HG02678 (cell line): ENCODE results near the gene LRIT2.

Source experiments
- ATAC-seq: cut with Tn5 transposase; IDR thresholded peaks from one replicate; pipeline ENCODE4 v1.9.1; 2021; ENCODE audit warnings: mild to moderate bottlenecking, moderate library complexity; ENCODE audit not compliant: unreplicated experiment

LRIT2 gene, protein sequence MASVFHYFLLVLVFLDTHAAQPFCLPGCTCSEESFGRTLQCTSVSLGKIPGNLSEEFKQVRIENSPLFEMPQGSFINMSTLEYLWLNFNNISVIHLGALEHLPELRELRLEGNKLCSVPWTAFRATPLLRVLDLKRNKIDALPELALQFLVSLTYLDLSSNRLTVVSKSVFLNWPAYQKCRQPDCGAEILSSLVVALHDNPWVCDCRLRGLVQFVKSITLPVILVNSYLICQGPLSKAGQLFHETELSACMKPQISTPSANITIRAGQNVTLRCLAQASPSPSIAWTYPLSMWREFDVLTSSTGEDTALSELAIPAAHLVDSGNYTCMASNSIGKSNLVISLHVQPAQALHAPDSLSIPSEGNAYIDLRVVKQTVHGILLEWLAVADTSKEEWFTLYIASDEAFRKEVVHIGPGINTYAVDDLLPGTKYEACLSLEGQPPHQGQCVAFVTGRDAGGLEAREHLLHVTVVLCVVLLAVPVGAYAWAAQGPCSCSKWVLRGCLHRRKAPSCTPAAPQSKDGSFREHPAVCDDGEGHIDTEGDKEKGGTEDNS

GRCh38 chr10:84225427-84226173, at the start of gene LRIT2:
Gene LRIT2, minus strand, starts transcription at chr10:84225544. Its CDS starts 24 bp downstream, at chr10:84225520.
- no peak for ATAC-seq

GRCh38 chr10:84270708-84271107, 45.4 kb upstream of the LRIT2 start:
- no peak for ATAC-seq

DNA sequence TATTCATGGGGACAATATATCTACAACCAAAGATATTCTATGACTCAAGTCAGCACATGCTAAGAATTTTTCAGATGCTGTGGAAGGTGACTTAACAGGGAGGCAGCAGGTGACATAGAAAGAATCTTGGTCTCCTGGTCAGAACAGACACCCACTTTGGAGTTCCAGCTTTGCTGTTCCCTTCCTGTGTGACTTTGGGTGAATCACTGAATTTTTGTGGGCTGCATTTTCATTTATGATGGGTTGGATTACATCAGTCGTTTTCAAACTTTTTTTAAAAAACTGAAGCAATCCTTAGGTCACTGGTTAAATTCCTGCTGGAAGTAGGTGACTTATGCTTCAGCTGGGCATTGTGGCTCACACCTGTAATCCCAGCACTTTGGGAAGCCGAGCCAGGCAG, 44.4 kb upstream of the LRIT2 start:
- no peak for ATAC-seq

- ATAC-seq, result no peak
These were observed 43.8 kb upstream of the LRIT2 start for GRCh38 chr10:84269162-84269561.

DNA sequence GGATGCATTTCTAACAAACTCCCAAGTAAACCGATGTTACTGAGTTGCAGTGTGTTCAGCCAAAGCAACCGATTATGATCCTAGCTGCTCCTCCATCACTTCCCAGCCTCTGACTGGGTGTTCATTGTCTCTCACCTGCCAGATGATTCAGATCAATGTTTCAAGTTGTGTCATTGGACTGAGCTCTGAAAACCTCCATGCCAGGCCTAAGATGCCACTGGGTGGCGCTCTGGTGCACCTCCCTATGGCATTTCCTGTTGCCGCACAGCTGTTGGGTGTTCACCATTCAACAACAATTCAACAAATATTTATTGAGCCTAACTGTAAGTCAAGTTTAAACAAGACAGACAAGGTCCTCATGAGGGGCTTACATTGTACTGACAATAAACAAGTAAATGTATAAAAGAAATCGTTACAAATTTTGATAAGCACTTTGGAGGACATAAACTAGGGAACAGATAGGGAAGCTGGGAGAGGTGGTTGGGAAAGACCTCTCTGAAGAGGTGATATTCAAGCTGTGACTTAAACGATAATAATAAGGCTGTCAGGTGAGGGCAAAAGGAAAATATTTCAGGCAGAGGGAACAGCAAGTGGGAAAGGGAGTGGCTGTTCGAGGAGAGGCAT, 42.3 kb upstream of the LRIT2 start:
- ATAC-seq, result no peak

GRCh38 chr10:84265418-84265817, 40.1 kb upstream of the LRIT2 start:
- no peak for ATAC-seq

DNA sequence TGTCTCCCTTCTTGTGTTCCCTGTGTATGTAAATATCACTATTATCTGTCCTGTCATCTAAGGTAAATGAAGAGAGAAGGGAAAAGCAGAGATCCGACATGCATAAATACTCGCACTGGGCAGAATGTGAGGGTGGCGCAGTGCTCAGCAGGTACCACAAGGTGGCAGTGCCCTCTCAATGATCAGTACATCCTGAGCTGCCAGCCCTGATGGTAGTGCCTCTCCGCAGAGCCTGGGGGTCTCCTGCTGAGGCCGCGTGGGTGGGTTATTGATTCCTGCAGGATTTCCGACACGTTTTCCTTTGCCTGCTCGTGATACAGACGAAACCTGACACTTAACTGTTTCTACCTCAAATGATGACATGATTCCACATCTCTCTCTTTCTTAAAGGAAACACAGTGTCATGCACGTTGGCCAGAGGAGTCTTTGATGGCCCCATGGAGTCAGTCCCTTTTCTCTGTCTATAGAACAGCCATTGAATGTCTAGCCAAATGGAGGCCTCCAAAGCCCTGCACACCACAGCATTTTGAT, 39.3 kb upstream of the LRIT2 start:
- ATAC-seq, result peak; percentile 95

GRCh38 chr10:84263716-84264115, 38.4 kb upstream of the LRIT2 start:
- ATAC-seq, result no peak

DNA sequence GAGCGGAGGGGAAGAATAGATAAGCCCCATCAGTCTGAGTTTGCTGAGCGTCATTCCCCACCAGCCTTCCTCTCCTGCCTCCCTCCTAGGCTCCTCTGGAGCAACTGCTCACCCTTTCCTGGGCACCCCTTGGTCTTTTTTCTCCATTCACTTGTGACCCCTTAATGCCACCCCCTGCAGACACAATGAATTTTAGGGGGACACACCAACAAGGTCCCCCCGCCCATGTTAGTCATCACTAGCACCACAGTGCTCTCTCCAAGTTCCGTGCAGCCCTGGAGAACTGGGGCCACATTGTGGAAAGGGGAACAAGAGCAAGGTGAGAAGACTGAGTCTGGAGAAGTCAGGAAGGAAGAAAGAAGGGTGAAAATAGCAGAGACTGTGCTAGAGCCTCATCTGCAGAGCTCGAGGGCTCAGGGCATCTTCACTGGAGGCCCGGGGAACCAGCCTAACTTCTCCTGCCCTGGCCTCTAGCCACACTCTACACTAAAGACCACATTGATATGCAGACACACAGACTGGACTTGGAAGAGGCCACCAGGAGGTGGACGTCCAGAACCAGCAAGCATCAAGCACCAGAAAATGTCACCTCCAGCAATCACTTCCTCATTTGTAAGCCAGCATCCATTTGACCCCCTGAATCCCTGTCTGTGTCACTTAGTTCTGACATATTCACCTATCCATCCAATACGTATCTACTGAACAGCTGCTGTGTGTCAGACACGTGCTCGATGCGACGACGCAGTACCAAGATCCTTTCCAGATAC, 37.0 kb upstream of the LRIT2 start:
- no peak for ATAC-seq

- ATAC-seq, result no peak
These were observed 36.0 kb upstream of the LRIT2 start for GRCh38 chr10:84261236-84261915.

DNA sequence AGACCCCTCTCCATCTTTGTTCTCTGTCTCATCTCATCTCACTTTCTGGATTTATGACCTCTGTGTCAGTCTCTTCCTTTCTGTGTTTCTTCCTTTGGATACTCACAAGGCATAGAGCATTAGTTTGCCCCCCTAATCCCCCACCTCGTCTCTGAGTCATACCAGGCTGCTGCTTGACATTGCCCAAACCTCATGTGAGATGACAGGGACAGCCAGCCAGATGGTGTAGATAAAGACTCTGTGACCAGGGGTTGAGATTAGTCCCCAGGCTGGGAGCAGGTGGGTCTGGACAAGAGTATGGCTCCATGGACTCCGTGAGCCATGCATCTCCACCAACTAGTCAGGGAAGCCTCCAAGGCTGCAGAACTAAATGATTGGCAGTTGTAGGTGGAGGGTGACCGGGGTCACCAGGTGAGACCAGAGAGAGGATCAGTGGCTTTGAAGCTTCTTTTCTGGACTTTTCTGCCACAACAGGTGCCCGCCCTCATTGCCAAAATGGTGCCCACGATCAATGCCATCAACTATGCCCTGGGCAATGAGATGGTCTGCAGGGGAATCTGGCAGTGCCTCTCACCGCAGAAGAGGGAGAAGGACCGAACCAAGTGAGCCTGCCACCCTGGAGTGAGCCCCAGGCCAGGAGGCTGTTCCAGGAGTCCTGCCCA, 32.8 kb upstream of the LRIT2 start:
- no peak for ATAC-seq

DNA sequence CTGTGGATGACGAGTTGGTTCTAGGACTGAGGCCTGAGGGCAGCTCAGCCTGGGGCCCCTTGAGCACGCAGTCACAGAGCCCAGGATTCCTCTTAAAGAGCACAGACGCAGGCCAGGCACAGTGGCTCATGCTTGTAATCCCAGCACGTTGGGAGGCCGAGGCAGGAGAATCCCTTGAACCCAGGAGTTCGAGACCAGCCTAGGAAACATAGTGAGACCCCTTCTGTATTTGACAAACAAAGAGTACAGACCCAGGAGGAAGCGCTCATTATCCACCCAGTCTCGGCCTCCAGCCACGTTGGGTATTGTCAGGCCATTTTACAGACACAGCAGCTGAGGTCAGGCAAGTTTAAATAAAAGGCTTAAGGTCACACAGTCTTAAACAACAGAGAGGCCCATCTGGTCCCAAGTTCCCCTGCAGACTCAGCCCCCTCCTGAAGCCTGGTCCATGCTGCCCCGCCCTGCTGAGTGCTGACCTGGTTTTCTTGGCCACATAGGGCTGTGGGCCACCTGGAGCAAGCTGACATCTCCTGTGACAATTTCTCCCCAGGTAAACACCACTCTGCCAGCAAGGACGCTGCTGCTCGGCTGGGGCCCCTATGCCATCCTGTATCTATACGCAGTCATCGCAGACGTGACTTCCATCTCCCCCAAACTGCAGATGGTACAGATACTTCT, 32.1 kb upstream of the LRIT2 start:
- ATAC-seq, result no peak

- peak; percentile 55 for ATAC-seq
These were observed 31.4 kb upstream of the LRIT2 start for GRCh38 chr10:84256510-84257342.

DNA sequence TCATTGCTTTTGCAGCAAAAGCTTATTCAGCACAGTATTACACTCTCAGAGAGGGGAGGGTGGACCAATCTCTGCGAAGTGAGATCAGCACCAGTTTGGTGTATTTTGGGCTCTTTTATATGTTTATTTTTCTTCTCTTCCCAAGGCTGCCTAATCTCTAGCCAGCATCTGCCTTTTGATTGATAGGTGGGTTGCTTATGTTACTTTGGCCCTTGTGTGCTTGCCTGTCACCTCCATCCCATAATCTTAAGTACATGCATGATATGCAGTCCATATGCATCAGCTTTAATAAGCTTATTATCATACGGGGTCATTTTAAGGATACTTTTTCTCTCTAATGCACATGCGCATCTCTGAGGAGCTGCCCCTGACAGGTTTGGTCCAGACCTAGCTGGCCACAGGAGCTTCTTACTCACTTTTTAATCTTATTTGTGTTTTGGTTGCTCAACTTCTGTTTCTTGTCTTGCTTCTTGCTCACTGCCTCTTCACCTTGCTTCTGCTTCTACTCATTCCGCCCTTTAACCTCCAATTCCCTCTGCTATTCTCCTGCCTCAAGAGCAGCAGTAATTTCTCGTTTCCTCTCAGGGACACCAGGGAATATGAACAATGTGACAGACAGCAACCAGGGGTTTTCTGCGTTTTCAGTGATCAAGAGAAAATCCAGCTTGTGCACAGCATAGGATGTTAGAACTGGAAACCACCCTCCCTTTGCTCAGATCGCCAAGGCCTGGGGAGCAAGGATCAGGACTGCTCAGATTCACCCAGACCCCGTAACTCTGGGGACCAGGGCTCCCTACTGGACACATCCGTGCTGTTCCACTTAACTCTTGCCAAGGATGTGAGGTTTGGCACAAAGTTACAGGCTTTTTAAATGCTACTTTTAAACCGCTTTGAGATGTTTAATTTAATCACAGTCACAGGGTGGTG, 29.5 kb upstream of the LRIT2 start:
- ATAC-seq, result no peak

- ATAC-seq, result no peak
These were observed 23.4 kb upstream of the LRIT2 start for GRCh38 chr10:84248794-84249193.

GRCh38 chr10:84247496-84247895, 22.2 kb upstream of the LRIT2 start:
- ATAC-seq, result no peak
